ENCODE results near the gene TBC1D10A. TPM values are rescaled to one million over a fixed set of nuclear protein-coding genes. Genes with fewer than 3 reads are reported as not detected.

Gene TBC1D10A
- total RNA-seq, 2 donors from 2014 or later, result 32.0 to 41.2 TPM

DNA sequence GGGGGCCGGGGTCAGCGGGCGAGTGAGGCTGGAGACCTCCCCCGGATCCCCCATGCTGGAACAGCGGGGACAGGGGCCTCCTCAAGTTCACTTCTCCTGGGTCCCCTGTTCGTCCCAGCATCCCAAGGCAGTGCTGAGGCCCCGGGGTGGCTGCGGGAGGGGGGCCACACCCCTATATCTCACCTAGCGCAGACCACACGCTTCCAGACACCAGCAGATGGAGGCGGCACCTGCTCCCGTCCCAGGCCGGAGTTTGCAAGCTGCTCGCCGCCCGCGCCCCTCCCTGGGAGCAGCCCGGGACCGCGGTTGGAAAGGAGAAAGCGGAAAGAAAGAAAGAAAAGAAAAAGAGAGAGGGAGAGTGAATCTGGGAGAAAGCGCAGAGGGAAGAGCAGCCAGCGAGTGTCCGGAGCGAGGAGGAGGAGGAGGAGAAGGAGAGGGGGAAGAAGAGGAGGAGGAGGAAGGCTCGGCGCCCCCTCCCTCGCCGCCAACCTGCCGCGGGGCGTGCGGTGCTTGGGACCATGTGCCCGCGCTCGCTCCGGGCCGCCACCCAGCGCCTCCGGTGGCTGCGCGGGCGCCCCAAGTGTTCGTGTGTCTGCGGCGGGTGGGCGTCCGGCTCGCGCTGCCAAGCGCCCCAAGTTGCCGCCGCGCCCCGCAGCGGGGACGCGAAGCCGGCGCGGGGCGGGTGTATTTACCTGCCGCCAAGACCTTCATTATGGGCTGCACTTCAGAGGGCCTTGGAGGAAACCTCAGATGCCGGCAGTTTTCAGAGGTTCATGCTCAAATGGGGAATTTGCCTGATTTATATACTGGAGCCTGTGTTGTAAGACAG is 80.5 kb downstream of the TBC1D10A start, which contains the start of gene LIF:
TSS of gene LIF (minus strand) at position 775 of the 829 bp plus-strand sequence. CDS start at position 711, 64 bp downstream.
- peak in 1 of 2 donors; percentile 64 for DNase-seq
- intact Hi-C loops (cut with DNase I, micrococcal nuclease), result no loop called here
- ATAC-seq, result peak; percentile 54

DNA sequence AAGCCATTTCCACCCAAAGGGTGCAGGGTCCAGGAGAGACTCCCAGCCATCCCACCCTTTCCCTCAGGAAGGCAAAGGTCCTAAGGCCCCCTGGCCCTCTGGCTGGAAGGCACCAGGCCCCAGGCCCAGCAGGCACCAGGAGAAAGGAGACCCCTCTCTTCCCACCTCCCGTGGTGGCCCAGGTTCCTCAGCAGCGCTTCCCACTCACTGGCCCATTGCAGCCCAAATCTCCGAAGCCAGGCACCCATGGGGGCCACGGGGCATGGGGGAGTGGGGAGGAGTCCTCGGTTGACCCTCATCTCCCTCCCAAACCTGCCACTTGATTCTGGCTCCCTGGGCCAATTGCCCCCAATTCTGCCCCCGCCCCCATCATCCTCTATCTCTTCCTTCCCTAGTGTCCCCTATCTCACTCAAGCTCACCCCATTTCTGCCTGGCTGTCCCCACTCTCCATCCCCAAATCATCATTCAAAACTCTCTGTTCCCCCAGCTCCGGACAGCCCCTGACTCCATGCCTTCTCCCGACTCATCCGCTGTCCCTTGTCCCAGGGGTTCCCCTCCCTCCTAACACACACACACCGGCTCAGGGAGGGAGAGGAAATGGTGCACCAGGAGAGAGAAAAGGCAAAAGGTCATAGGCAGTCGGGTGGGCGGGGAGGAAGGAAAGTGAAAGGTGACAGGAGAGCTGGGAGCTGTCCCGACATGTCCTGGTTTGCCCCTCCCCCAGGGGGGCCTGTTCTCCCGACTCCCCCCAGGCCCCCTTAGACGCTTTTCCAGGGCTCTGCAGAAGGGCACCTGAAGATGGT is 81.4 kb downstream of the TBC1D10A start:
- DNase-seq (peak; percentile 72 to 77), ATAC-seq (peak; percentile 54)
- intact Hi-C loops (cut with DNase I, micrococcal nuclease), result no loop called here

DNA sequence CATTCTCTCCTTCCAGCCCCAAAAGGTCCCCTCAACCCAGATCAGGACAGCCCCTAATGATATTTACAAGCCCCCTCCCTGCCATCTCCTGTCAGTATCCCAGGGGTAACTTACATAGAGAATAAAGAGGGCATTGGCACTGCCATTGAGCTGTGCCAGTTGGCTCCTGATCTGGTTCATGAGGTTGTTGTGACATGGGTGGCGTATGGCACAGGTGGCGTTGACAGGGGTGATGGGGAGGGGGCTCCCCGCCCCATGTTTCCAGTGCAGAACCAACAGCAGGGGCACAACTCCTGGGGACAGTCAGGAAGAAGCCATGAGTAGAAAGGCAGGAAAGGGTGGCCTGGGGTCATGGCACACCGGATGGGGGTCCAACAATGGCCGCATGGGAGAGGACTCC is 82.1 kb downstream of the TBC1D10A start:
- ATAC-seq, result no peak
- intact Hi-C loops (cut with DNase I, micrococcal nuclease), result no loop called here

DNA sequence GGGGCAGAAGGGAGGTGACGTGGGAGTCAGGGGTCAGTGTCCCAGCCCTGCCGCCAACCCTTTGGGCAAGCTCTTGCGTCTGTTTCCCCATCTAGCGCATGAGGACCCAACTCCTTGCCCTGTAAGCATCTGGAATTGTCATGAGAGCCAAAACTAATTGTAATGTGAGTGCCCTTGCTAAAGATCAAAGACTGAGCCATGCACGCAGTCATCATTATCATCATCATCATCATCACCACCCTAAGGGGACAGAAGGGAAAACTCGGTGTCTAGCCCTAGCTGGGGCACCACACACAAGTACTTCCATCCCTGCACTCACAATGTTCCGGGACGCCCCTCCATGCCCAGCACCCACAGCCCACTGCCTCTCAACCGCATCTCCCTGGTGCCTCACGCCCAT is 82.7 kb downstream of the TBC1D10A start:
- intact Hi-C loops (cut with DNase I, micrococcal nuclease), result no loop called here
- DNase-seq (no peak), ATAC-seq (no peak)

More for the DNA sequence above, 82.1 kb downstream of the TBC1D10A start:
- DNase-seq, result no peak

DNA sequence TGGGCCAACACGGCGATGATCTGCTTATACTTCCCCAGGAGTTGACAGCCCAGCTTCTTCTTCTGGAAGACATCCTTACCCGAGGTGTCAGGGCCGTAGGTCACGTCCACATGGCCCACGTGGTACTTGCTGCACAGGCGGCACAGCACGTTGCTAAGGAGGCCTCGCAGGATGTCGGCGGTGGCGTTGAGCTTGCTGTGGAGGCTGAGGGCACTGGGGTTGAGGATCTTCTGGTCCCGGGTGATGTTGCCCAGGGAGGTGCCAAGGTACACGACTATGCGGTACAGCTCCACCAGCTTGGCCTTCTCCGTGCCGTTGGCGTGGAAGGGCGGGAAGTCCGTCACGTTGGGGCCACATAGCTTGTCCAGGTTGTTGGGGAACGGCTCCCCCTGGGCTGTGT is 83.1 kb downstream of the TBC1D10A start:
- DNase-seq (no peak), ATAC-seq (no peak)
- intact Hi-C loops (cut with DNase I, micrococcal nuclease), result no loop called here

Other genes with a start within 250 kb of the TBC1D10A start
- gene HORMAD2, start 246.5 kb downstream of the TBC1D10A start, total RNA-seq, result not detected
- 10 to 100 TPM in 1 of 2 donors, 1 to 10 TPM in 1; 8.2 to 11.7 TPM for gene LIF, start 80.2 kb downstream of the TBC1D10A start, total RNA-seq
- under 1 TPM in 1 of 2 donors, not detected in 1; 0.20 TPM for gene OSM, start 60.1 kb downstream of the TBC1D10A start, total RNA-seq
- 1 to 10 TPM; 3.7 to 4.2 TPM for gene CASTOR1, start 37.4 kb downstream of the TBC1D10A start, total RNA-seq
- gene SF3A1, start 30.0 kb upstream of the TBC1D10A start, total RNA-seq, result 100 to 1,000 TPM; 134 to 146 TPM
- 1 to 10 TPM; 1.6 to 2.3 TPM for gene CCDC157, start 30.1 kb upstream of the TBC1D10A start, total RNA-seq
- gene RNF215, start 60.5 kb upstream of the TBC1D10A start, total RNA-seq, result 1 to 10 TPM; 8.7 to 9.5 TPM
- gene SEC14L2, start 70.1 kb upstream of the TBC1D10A start, total RNA-seq, result 1 to 10 TPM; 4.6 to 5.2 TPM
- 10 to 100 TPM; 23.1 to 34.9 TPM for gene MTFP1, start 98.8 kb upstream of the TBC1D10A start, total RNA-seq
- not detected for gene SEC14L3, start 145.1 kb upstream of the TBC1D10A start, total RNA-seq
- gene SEC14L4, start 178.8 kb upstream of the TBC1D10A start, total RNA-seq, result not detected
- gene SEC14L6, start 219.8 kb upstream of the TBC1D10A start, total RNA-seq, result under 1 TPM; 0.11 to 0.27 TPM
- gene GAL3ST1, start 247.7 kb upstream of the TBC1D10A start, total RNA-seq, result 10 to 100 TPM; 12.1 to 17.4 TPM